ENCODE data around the gene CACNA1C.
"Not testable (repeated sequence)": the region's sequence is repeated elsewhere in the genome, so short reads cannot be mapped to it uniquely, and the experiment has no call there.

CACNA1C gene

GRCh38 chr12:2099595-2099994 is 46.8 kb downstream of the CACNA1C start:
- WGBS (ENCODE audit: insufficient coverage) = 100% methylated on average over 2 of the region's 4 CpGs
- H3K4me1 ChIP-seq (ENCODE audit: control extremely low read depth in 1 of 4, control insufficient read depth in 4 of 4, insufficient read depth in 4 of 4, low read length in 3 of 4) = peaks cover 0 to 2% (median under 1%) of the 10 kb centered on the region in 4 experiments
- no peaks in the 10 kb centered on the region for H3K36me3 ChIP-seq (ENCODE audit: control insufficient read depth in 4 of 4, insufficient read depth in 4 of 4, low read length in 3 of 4)
- no peak overlapping the region for H3K4me3 ChIP-seq (ENCODE audit: control insufficient read depth in 1 of 7, extremely low read depth in 1 of 7, insufficient read depth in 4 of 7, low read depth in 2 of 7, low read length in 6 of 7)
- POLR2A ChIA-PET = no interaction called here
- no peaks in the 10 kb centered on the region for H3K27me3 ChIP-seq (replicated peaks in 2 of 5; ENCODE audit: control insufficient read depth in 4 of 5, insufficient read depth in 5 of 5, low read length in 4 of 5)
- H3K9me3 ChIP-seq (ENCODE audit: control extremely low read depth in 1 of 5, control insufficient read depth in 4 of 5, insufficient read depth in 2 of 5, low read depth in 1 of 5, low read length in 4 of 5) = no peaks in the 10 kb centered on the region
- no peak for DNase-seq
- no peak overlapping the region for H3K27ac ChIP-seq (ENCODE audit: insufficient read depth in 1 of 2, low read depth in 1 of 2, low read length in 2 of 2, poor library complexity in 1 of 2, severe bottlenecking in 2 of 2)
- CTCF ChIA-PET = no interaction called here

DNA sequence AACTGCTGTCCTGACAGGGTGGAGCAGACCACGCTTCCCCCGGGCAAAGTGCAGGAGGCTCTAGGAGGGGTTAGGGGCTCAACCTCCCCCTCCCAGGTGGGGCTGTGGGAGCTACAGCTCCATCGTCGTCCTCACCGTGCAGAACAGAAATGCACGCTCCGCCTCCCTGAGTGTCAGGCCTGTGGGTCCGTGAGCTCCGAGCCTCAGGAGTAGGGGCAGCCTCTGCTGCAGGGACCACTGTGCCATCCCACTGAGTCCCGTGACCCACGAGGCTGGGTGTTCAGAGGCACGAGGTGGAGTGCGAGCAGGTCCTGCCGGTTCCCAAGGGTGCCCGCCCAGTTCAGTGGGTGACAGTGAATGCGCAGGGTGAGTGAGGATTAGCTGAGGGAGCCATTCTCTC is 48.6 kb downstream of the CACNA1C start:
- no peaks in the 10 kb centered on the region for H3K4me1 ChIP-seq (ENCODE audit: control extremely low read depth in 1 of 4, control insufficient read depth in 4 of 4, insufficient read depth in 4 of 4, low read length in 3 of 4)
- 95% methylated on average over 15 of the region's 16 CpGs for WGBS (ENCODE audit: insufficient coverage)
- CTCF ChIA-PET = no interaction called here
- H3K4me3 ChIP-seq (ENCODE audit: control insufficient read depth in 1 of 7, extremely low read depth in 1 of 7, insufficient read depth in 4 of 7, low read depth in 2 of 7, low read length in 6 of 7) = no peak overlapping the region
- POLR2A ChIA-PET = no interaction called here
- H3K27me3 ChIP-seq (replicated peaks in 2 of 5; ENCODE audit: control insufficient read depth in 4 of 5, insufficient read depth in 5 of 5, low read length in 4 of 5) = no peaks in the 10 kb centered on the region
- peaks cover 0 to 2% (median 0%) of the 10 kb centered on the region in 5 experiments for H3K9me3 ChIP-seq (ENCODE audit: control extremely low read depth in 1 of 5, control insufficient read depth in 4 of 5, insufficient read depth in 2 of 5, low read depth in 1 of 5, low read length in 4 of 5)
- H3K27ac ChIP-seq (ENCODE audit: insufficient read depth in 1 of 2, low read depth in 1 of 2, low read length in 2 of 2, poor library complexity in 1 of 2, severe bottlenecking in 2 of 2) = no peak overlapping the region
- DNase-seq = no peak
- no peaks in the 10 kb centered on the region for H3K36me3 ChIP-seq (ENCODE audit: control insufficient read depth in 4 of 4, insufficient read depth in 4 of 4, low read length in 3 of 4)

DNA sequence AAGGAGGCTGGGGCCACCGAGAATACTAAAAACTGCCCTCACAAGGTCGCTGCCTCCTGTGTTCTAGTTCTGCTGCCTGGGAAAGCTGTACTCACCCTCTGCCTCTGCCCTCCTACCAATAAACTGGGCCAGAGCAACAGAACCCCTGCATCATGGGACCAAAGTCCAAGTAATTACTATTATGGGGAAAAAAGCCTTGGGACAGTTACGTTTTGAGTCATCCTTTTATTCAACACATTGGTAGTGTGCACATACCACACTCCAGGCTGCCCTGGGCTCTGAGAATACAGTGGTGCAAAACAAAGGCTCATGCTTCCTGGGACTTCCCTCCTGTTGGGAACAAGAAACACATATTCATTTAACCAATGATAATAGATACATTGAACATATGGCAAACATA is 49.0 kb downstream of the CACNA1C start:
- Histone ChIP-seq H3K36me3 (ENCODE audit: control insufficient read depth in 4 of 4, insufficient read depth in 4 of 4, low read length in 3 of 4) (no peaks in the 10 kb centered on the region), H3K9me3 (ENCODE audit: control extremely low read depth in 1 of 5, control insufficient read depth in 4 of 5, insufficient read depth in 2 of 5, low read depth in 1 of 5, low read length in 4 of 5) (peaks cover 0 to 2% (median 0%) of the 10 kb centered on the region in 5 experiments), H3K27me3 (replicated peaks in 2 of 5; ENCODE audit: control insufficient read depth in 4 of 5, insufficient read depth in 5 of 5, low read length in 4 of 5) (no peaks in the 10 kb centered on the region), H3K4me1 (ENCODE audit: control extremely low read depth in 1 of 4, control insufficient read depth in 4 of 4, insufficient read depth in 4 of 4, low read length in 3 of 4) (no peaks in the 10 kb centered on the region), H3K27ac (ENCODE audit: insufficient read depth in 1 of 2, low read depth in 1 of 2, low read length in 2 of 2, poor library complexity in 1 of 2, severe bottlenecking in 2 of 2) (no peak overlapping the region), H3K4me3 (ENCODE audit: control insufficient read depth in 1 of 7, extremely low read depth in 1 of 7, insufficient read depth in 4 of 7, low read depth in 2 of 7, low read length in 6 of 7) (no peak overlapping the region)
- WGBS (ENCODE audit: insufficient coverage) = 100% methylated on average over 3 of the region's 3 CpGs
- DNase-seq = no peak
- ChIA-PET POLR2A (no interaction called here), CTCF (no interaction called here)

- H3K4me3 ChIP-seq (ENCODE audit: control insufficient read depth in 1 of 7, extremely low read depth in 1 of 7, insufficient read depth in 4 of 7, low read depth in 2 of 7, low read length in 6 of 7); DNase-seq; POLR2A ChIA-PET; H3K27me3 ChIP-seq (replicated peaks in 2 of 5; ENCODE audit: control insufficient read depth in 4 of 5, insufficient read depth in 5 of 5, low read length in 4 of 5); H3K36me3 ChIP-seq (ENCODE audit: control insufficient read depth in 4 of 4, insufficient read depth in 4 of 4, low read length in 3 of 4); H3K27ac ChIP-seq (ENCODE audit: insufficient read depth in 1 of 2, low read depth in 1 of 2, low read length in 2 of 2, poor library complexity in 1 of 2, severe bottlenecking in 2 of 2); CTCF ChIA-PET; H3K4me1 ChIP-seq (ENCODE audit: control extremely low read depth in 1 of 4, control insufficient read depth in 4 of 4, insufficient read depth in 4 of 4, low read length in 3 of 4); H3K9me3 ChIP-seq (ENCODE audit: control extremely low read depth in 1 of 5, control insufficient read depth in 4 of 5, insufficient read depth in 2 of 5, low read depth in 1 of 5, low read length in 4 of 5): not testable (repeated sequence)
- 100% methylated on average over 3 of the region's 5 CpGs for WGBS (ENCODE audit: insufficient coverage)
These were observed 49.9 kb downstream of the CACNA1C start for GRCh38 chr12:2102736-2103135.

- H3K4me3 ChIP-seq (ENCODE audit: control insufficient read depth in 1 of 7, extremely low read depth in 1 of 7, insufficient read depth in 4 of 7, low read depth in 2 of 7, low read length in 6 of 7); H3K36me3 ChIP-seq (ENCODE audit: control insufficient read depth in 4 of 4, insufficient read depth in 4 of 4, low read length in 3 of 4); DNase-seq; H3K9me3 ChIP-seq (ENCODE audit: control extremely low read depth in 1 of 5, control insufficient read depth in 4 of 5, insufficient read depth in 2 of 5, low read depth in 1 of 5, low read length in 4 of 5); POLR2A ChIA-PET; CTCF ChIA-PET; H3K27me3 ChIP-seq (replicated peaks in 2 of 5; ENCODE audit: control insufficient read depth in 4 of 5, insufficient read depth in 5 of 5, low read length in 4 of 5); H3K27ac ChIP-seq (ENCODE audit: insufficient read depth in 1 of 2, low read depth in 1 of 2, low read length in 2 of 2, poor library complexity in 1 of 2, severe bottlenecking in 2 of 2); H3K4me1 ChIP-seq (ENCODE audit: control extremely low read depth in 1 of 4, control insufficient read depth in 4 of 4, insufficient read depth in 4 of 4, low read length in 3 of 4): not testable (repeated sequence)
- WGBS (ENCODE audit: insufficient coverage) = 100% methylated on average over 6 of the region's 17 CpGs
These were observed 52.6 kb downstream of the CACNA1C start for GRCh38 chr12:2105387-2105786.

GRCh38 chr12:2108166-2108565 is 55.4 kb downstream of the CACNA1C start:
- Histone ChIP-seq H3K36me3 (ENCODE audit: control insufficient read depth in 4 of 4, insufficient read depth in 4 of 4, low read length in 3 of 4) (no peaks in the 10 kb centered on the region), H3K4me3 (ENCODE audit: control insufficient read depth in 1 of 7, extremely low read depth in 1 of 7, insufficient read depth in 4 of 7, low read depth in 2 of 7, low read length in 6 of 7) (no peak overlapping the region), H3K27me3 (replicated peaks in 2 of 5; ENCODE audit: control insufficient read depth in 4 of 5, insufficient read depth in 5 of 5, low read length in 4 of 5) (no peaks in the 10 kb centered on the region), H3K4me1 (ENCODE audit: control extremely low read depth in 1 of 4, control insufficient read depth in 4 of 4, insufficient read depth in 4 of 4, low read length in 3 of 4) (peaks cover 0 to 3% (median 0%) of the 10 kb centered on the region in 4 experiments), H3K9me3 (ENCODE audit: control extremely low read depth in 1 of 5, control insufficient read depth in 4 of 5, insufficient read depth in 2 of 5, low read depth in 1 of 5, low read length in 4 of 5) (peaks cover 0 to 2% (median 0%) of the 10 kb centered on the region in 5 experiments), H3K27ac (ENCODE audit: insufficient read depth in 1 of 2, low read depth in 1 of 2, low read length in 2 of 2, poor library complexity in 1 of 2, severe bottlenecking in 2 of 2) (no peak overlapping the region)
- ChIA-PET POLR2A (no interaction called here), CTCF (no interaction called here)
- WGBS (ENCODE audit: insufficient coverage) = 97% methylated on average over 6 of the region's 8 CpGs
- DNase-seq = no peak

DNA sequence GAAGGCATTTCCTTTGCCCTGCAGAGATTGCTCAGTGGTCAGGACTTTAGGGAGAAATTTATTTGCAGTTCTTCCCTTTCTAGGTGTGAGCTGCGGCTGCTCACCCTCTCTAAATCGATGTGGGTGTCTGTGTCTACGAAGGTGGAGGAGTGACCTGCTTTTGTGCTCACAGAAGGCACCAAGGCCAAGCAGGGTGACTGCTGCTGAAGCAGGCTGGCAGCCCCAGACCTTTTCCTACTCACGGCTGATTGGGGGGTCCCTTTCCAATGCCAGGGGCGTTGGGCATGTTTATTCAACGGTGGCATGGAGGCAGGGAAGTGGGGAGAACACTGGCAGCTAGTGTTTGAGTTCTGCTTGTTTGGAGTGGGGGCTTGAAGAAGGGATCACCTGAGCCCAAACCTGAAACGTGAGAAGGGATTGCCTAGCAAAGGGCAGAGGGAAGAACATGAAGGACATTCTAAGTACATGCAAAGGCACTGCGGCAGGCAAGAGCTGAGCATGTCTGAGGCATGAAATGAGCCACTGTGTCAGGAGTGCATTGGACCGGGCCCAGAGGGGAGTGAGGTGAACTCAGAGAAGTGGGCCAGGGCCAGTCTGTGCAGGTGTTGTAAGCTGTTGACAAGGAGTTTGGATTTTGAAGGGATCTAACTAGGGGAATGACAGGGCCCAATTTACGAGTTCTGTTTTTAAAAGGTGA is 56.3 kb downstream of the CACNA1C start:
- 95% methylated on average over 8 of the region's 10 CpGs for WGBS (ENCODE audit: insufficient coverage)
- CTCF ChIA-PET = no interaction called here

More for the DNA sequence above, 56.3 kb downstream of the CACNA1C start:
- Histone ChIP-seq H3K9me3 (ENCODE audit: control extremely low read depth in 1 of 5, control insufficient read depth in 4 of 5, insufficient read depth in 2 of 5, low read depth in 1 of 5, low read length in 4 of 5) (peaks cover 0 to 2% (median 0%) of the 10 kb centered on the region in 5 experiments), H3K27me3 (replicated peaks in 2 of 5; ENCODE audit: control insufficient read depth in 4 of 5, insufficient read depth in 5 of 5, low read length in 4 of 5) (no peaks in the 10 kb centered on the region), H3K27ac (ENCODE audit: insufficient read depth in 1 of 2, low read depth in 1 of 2, low read length in 2 of 2, poor library complexity in 1 of 2, severe bottlenecking in 2 of 2) (no peak overlapping the region), H3K4me1 (ENCODE audit: control extremely low read depth in 1 of 4, control insufficient read depth in 4 of 4, insufficient read depth in 4 of 4, low read length in 3 of 4) (peaks cover 0 to 3% (median 0%) of the 10 kb centered on the region in 4 experiments), H3K36me3 (ENCODE audit: control insufficient read depth in 4 of 4, insufficient read depth in 4 of 4, low read length in 3 of 4) (no peaks in the 10 kb centered on the region), H3K4me3 (ENCODE audit: control insufficient read depth in 1 of 7, extremely low read depth in 1 of 7, insufficient read depth in 4 of 7, low read depth in 2 of 7, low read length in 6 of 7) (no peak overlapping the region)
- DNase-seq = no peak
- POLR2A ChIA-PET = no interaction called here

Data from common myeloid progenitor, CD34-positive (primary cell).